Fibroblast of skin of left quadriceps (primary cell): ENCODE data around the gene SYNGR3.
"Not testable (repeated sequence)": the region's sequence is repeated elsewhere in the genome, so short reads cannot be mapped to it uniquely, and the experiment has no call there.

Experiments
- DNase-seq, 2 experiments: peaks; one replicate each; pipeline ENCODE4 v3.0.0-alpha.2; 2013; ENCODE audit warnings: low read depth in 2 of 2

The SYNGR3 gene

DNA sequence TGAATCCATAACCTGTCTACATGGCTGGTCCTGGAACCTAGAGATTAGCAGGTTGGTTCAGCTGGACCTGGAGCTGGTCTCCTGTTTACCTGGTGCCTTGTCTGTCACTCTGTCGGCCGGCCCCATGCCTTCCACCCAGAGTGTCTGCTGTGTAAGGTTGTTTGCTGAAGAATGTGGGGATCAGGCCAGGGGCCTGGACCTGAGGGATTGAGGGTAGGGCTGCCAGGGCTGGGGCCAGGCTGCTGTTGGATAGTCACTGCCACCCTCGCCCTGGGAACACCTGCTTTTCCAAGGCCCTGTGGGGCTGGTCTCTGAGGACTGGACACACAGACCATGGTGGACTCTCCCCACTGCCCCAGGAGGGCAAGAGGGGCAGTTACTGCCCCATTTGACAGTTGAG lies 38.4 kb downstream of the SYNGR3 start:
- DNase-seq: no peak

DNA sequence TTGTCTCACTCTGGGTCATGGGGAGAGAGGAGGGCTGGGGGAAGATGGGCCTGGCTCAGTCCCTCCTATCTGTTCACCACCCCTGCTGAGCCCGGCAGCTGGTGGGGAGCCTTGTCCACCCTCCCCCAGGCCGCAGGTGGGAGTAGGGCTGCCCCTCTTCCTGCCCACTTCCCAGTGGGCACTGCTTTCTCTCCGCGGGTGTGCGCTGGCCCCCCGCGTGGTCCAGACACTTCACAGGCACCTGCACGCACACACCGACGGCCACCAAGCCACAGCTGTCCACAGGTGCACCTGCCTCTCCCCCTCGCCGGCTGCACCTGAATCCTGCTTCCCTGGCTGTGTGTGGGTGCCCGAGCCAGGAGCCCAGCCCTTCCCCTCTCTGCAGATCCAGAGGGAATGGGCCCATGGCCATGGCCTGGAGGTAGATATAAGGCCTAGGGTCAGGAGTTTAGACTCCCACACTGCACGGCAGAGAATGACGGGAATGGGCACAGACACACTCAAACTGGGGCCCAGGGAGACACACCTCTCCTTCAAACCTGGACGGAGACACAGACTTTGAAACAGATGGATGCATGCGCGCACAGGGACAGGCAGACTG lies 39.0 kb downstream of the SYNGR3 start:
- DNase-seq: no peak

- DNase-seq: no peak
These were observed 39.6 kb downstream of the SYNGR3 start for GRCh38 chr16:2029350-2029749.

DNA sequence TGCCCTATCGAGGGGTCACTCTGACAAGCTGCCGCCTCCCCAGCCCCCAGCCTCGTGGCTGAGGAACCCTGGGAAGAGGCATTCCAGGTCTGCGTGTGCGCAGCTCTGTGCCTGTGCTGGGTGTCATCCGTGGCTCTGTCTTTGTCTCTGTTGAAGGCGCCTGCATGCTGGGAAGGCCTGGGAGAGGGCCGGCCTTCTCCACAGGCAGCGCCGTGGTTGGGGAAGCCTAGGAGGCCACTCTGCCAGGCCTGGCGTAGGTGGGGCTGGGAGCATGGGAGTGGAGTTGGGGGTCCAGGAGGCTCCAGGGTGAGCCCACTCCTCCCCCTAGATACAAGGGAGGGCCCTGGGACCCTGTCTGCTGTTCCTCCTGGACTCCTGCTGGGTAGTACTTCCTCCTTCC lies 40.3 kb downstream of the SYNGR3 start:
- DNase-seq: no peak

DNA sequence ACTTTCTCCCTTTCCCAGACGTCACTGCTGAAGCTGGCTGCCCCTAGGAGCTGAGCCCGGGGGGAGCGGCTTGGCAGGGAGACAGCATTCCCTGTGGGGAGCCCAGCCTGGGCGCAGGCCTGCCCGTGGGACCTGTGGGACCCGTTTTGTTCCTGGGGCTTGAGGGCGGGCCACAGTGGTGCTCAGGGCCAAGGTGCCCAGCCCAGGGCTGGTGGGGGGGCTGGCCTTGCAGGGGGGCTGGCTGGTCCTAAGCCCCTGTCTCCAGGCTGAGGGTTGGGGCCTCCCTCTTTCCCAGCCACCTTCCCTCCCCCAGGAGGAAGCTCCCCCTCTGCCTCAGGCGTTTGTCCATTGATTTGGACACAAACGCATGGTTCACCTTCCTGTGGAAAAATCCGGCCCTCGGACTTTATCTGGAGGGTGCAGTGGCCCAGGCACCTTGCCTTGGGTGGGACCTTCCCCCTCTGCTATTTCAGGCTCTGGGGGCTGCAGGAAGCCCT lies 41.4 kb downstream of the SYNGR3 start:
- no peak for DNase-seq

DNA sequence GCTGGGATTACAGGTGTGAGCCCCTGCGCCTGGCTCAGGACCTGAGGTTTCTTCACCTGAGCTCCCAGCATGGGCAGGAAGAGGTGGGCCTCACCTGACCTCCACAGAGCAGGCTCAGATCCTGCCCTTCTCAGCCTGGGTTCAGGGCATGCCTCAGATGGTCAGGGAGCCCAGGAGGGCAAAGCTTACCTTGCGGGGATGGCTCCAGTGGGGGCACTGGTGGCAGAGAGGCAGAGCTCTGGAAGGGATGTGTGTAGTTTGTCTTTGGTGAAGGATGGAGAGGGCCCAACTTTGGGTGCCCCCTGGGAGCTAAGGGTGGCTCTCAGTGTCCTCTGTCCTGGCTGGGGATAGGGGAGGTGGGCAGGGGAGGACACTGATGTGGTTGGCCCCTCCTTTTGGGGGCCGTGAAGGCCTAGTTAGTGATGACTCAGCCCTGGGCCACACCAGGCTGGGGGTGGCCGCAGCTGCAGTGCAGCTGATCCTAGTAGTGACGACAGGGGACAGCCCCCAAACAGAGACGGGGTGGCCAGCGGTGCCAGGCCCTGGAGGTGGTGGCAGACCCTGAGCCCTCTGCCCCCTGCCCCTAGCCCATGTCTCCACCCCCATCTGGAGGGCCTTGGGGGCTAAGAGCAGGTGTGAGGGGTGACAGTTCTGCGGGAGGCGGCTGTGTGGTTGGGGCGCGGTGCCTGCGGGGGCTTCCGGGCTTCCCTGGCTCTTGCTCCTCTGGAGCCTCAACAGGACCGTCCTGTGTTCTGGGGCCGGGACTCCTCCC lies 42.7 kb downstream of the SYNGR3 start:
- no peak for DNase-seq

GRCh38 chr16:2033057-2033908 lies 43.5 kb downstream of the SYNGR3 start:
- no peak for DNase-seq

DNA sequence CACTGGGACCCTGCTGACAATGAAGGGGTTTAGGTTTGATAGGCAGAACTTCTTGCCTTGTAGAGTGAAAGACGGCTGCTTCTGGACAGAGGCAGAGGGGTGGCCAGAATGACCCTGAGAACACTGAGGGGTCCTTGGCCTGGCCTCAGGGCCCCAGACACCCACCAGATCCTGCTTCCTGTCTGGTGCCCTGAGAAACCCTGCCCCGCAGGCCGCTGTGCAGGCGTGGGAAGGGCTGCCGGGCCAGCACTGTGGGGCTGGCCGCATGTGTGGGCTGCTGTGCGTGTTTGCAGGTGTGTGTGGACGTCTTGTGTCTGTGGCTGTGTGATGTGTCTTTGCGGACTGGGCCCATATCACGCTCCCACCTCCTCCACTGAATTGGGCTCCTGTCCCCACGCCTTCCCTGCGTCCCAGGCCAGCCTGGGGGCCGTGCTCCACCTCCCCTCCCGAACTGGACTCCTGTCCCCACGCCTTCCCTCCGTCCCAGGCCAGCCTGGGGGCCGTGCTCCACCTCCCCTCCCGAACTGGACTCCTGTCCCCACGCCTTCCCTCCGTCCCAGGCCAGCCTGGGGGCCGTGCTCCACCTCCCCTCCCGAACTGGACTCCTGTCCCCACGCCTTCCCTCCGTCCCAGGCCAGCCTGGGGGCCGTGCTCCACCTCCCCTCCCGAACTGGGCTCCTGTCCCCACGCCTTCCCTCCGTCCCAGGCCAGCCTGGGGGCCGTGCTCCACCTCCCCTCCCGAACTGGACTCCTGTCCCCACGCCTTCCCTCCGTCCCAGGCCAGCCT lies 44.3 kb downstream of the SYNGR3 start:
- DNase-seq: not testable (repeated sequence)

DNA sequence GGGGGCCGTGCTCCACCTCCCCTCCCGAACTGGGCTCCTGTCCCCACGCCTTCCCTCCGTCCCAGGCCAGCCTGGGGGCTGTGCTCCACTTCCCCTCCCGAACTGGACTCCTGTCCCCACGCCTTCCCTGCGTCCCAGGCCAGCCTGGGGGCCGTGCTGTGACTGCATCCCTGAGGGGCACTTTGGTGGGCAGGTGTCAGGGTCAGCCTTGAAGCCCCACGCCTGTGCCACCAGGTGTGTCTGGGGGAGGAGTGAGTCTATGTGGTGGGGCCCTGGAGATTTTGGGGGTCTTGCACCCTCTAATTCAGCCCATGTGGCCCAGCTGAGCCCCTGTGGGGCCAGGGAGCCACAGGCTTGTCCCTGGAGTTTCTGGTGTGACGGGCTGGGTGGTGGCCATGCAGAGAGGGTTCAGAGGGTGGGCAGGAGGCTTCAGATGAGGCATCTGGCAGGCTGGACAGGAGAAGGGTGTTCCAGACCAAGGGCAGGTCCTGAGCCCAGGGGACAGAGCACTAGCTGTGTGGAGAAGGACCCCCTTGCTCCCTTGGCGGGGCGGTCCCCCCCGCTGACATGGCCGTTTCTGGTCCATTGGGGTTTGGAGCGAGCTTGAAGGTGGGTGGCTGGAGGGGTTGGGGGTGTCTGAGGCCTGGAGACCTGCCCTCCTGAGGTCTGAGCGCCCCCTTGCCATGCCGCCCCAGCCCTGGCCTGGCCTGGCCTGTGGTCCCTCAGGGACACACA lies 45.1 kb downstream of the SYNGR3 start:
- no peak for DNase-seq

- DNase-seq: peak; percentile 48 to 49
These were observed 45.8 kb downstream of the SYNGR3 start for GRCh38 chr16:2035431-2036199.

GRCh38 chr16:2036200-2036966 lies 46.6 kb downstream of the SYNGR3 start:
- no peak for DNase-seq

DNA sequence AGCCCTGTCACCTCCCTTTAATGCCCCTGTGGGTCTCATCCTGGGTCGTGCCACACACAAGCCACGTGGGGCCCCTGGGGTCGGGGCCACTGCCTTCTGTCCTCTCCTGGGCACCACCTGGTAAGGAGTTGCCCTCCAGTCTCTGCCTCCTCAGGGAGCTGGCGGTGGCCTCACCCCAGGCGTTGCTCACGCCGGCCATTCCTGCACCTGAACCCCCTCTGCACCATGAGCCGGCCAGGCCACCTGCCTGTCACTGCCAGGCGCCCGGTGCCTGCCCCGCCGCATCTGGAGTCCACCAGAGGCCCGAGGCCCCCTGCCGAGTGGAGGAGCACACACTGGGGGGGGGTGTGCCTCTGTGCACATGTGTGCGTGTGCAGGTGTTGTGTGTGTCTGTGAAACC lies 47.3 kb downstream of the SYNGR3 start:
- no peak for DNase-seq

DNA sequence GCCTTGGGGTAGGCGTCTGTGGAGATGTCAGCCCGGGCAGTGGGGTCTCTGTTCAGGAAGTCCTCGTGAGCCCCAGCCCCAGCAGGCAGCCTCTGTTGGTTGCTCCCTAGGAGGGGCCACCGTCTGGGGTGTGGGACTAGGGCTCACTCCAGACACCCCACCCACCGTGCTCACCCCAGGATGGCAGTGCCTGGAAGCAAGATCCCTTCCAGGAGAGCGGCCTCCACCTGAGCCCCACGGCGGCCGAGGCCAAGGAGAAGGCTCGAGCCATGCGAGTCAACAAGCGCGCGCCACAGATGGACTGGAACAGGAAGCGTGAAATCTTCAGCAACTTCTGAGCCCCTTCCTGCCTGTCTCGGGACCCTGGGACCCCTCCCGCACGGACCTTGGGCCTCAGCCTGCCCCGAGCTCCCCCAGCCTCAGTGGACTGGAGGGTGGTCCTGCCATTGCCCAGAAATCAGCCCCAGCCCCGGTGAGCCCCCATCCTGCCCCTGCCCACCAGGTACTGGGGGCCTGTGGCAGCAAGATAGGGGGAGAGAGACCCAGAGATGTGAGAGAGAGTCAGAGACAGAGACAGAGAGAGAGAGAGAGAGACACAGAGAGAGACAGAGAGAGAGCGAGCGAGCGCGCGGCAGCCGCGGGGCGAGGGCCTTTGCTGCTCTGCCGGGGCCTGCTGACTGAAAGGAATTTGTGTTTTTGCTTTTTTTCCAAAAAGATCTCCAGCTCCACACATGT lies 48.0 kb downstream of the SYNGR3 start:
- DNase-seq: peak; percentile 53 to 55

DNA sequence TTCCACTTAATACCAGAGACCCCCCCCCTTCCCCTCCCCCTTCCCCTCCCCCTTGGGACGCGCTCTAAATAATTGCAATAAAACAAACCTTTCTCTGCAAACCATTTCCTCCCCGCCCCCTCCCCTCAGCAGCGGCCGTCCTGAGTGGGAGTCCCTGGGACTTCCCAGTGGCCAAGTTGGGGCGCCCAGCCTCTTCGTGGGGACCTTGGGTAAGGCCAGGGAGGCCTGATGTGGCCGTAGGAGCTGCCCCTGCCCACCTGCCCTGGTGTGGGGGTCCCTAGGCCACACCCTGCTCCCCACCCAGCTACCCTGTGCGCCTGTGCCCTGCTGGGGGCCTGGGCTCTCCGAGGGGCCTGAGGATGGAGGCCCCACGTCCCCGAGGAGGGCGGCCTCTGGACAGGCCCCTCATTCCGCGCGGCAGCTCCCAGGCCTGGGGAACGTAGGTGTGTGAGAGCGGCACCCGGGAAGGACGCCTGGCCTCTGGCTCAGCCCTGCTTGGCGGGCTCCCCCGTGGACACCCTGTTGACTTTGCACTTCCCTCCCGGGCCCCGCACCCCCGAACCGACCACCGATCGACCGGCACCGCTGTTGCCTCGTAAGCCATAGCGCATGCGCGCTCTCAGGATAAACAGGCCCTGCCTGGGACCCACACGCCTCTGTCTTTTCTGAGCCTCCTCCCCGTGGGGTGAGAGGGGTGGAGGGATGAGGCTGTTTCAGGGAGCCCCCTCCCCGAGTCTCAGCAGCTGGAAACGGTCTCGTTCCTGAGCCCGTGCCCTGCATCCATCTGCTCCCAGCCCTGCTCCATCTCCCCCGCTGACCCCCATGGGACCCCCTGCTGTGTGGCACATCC lies 48.8 kb downstream of the SYNGR3 start:
- DNase-seq: no peak

DNA sequence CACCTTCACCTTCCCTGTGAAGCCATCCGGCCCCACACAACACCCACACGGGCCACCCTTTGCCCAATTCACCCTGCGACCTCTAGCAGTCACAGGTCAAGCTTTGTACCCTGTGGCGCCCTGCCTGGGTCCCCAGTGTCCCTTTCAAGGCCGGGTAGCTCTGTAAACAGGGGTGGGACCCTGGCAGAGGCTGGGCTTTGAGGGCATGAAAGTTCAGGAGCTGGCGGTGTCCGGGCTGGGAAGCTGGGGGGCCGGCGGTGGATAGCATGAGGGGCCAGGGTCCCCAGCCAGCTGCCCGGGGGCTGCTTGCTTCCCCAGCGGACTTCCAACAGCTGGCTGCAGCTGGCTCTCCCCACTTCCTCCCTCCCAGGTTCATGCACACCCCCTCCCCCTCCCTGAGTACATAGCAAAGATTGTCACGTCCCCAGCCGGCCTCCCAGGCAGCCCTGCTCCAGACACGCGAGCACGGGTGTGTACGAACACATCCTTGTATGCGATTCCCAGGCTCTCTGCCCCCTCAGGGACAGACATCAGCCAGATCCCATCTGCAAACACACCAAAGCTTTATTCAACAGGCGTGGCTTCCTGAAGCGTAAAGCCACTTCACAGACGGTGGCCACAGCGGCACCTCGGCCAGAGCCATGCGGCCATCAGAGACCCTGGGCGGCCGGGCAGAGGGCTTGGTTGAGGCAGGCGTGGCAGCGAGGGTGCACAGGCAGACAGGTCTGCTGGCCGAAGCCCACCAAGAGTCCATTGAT lies 49.7 kb downstream of the SYNGR3 start:
- DNase-seq: peak; percentile 70 to 75

- DNase-seq: no peak
These were observed 50.4 kb downstream of the SYNGR3 start for GRCh38 chr16:2040041-2040786.
